WTC11 (cell line): ENCODE data around the gene MZT2B.
"Not testable (repeated sequence)": the region's sequence is repeated elsewhere in the genome, so short reads cannot be mapped to it uniquely, and the experiment has no call there.

Source experiments
- CTCF ChIP-seq: fragments of 200-600 bp; IDR thresholded peaks from 2 replicates; pipeline ENCODE4 v1.8.0; 2022; ENCODE audit warnings: antibody characterized with exemption
- NFE2L1 ChIP-seq: sonication (generic); formaldehyde crosslinking; IDR thresholded peaks from 2 replicates; pipeline ENCODE4 v1.8.1; 2023; ENCODE audit warnings: missing genetic modification reagents
- STAT6 ChIP-seq: sonication (generic); formaldehyde crosslinking; conservative IDR thresholded peaks from 2 replicates; pipeline ENCODE4 v1.8.1; 2023; ENCODE audit warnings: mild to moderate bottlenecking, low read depth, missing genetic modification reagents, moderate library complexity
- ZBTB21 ChIP-seq: sonication (generic); formaldehyde crosslinking; IDR thresholded peaks from 2 replicates; pipeline ENCODE4 v1.8.1; 2023; ENCODE audit warnings: mild to moderate bottlenecking, missing genetic modification reagents, borderline replicate concordance

DNA sequence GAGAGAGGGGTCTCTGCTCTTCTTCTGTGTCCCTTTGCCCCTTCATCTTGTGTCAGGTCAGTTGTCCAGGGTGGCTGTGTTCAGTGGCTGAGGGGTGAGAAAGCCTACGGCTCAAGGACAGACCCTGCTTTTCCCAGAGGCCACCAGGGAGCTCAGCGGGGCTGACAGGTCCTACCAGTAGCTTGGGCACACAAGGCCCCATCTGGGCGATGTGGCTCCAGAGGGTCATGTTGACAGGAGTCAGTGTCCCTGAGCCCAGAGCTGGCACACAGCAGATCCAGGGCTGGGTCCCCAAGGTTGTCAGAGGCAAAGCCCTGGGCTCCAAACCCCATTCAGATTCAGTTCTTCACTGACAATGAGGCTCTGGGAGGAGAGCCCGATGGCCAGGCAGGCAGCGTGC is 44.9 kb upstream of the MZT2B start:
- TF ChIP-seq STAT6; CTCF; ZBTB21 (CRISPR knock-in tag); NFE2L1 (CRISPR knock-in tag): not testable (repeated sequence)
